T-helper 17 cell (primary cell): ENCODE results near the gene DPEP3. TPM values are rescaled to one million over a fixed set of nuclear protein-coding genes. Genes with fewer than 3 reads are reported as not detected.

Experiments used
- total RNA-seq, 4 donors: library from RNA in 2 of 4; stranded (reverse) in 2 of 4; gene quantifications; one replicate each; pipeline ENCODE4 v1.2.3 and lab custom pipeline; 2022 to 2026

The DPEP3 gene
- total RNA-seq, 2 donors from 2014 or later = 0.22 to 0.68 TPM

Other genes with a start within 250 kb of the DPEP3 start
- gene RANBP10, start 173.9 kb downstream of the DPEP3 start, total RNA-seq = 10 to 100 TPM; 29.8 to 30.4 TPM
- gene TSNAXIP1, start 173.6 kb downstream of the DPEP3 start, total RNA-seq = under 1 TPM; 0.62 to 0.63 TPM
- gene THAP11, start 138.2 kb downstream of the DPEP3 start, total RNA-seq = 10 to 100 TPM; 31.2 to 33.1 TPM
- gene NUTF2, start 133.6 kb downstream of the DPEP3 start, total RNA-seq = 10 to 100 TPM; 46.6 to 66.8 TPM
- 10 to 100 TPM; 75.3 to 77.0 TPM for gene CENPT, start 132.8 kb downstream of the DPEP3 start, total RNA-seq
- 100 to 1,000 TPM in 1 of 2 donors, 10 to 100 TPM in 1; 99.0 to 105 TPM for gene EDC4, start 107.4 kb downstream of the DPEP3 start, total RNA-seq
- gene NRN1L, start 95.6 kb downstream of the DPEP3 start, total RNA-seq = 1 to 10 TPM; 2.5 to 2.6 TPM
- 10 to 100 TPM; 14.5 to 15.5 TPM for gene PSKH1, start 87.2 kb downstream of the DPEP3 start, total RNA-seq
- gene CTRL, start 48.6 kb downstream of the DPEP3 start, total RNA-seq = 1 to 10 TPM; 6.7 to 8.4 TPM
- gene PSMB10, start 43.6 kb downstream of the DPEP3 start, total RNA-seq = 100 to 1,000 TPM in 1 of 2 donors, 10 to 100 TPM in 1; 93.7 to 119 TPM
- gene LCAT, start 36.4 kb downstream of the DPEP3 start, total RNA-seq = 1 to 10 TPM; 4.6 to 5.7 TPM
- gene SLC12A4, start 11.9 kb downstream of the DPEP3 start, total RNA-seq = 10 to 100 TPM; 19.5 to 24.3 TPM
- 10 to 100 TPM; 42.7 to 51.2 TPM for gene DPEP2, start 19.0 kb upstream of the DPEP3 start, total RNA-seq
- gene DPEP2NB, start 35.4 kb upstream of the DPEP3 start, total RNA-seq = not detected
- gene DDX28, start 42.7 kb upstream of the DPEP3 start, total RNA-seq = 10 to 100 TPM; 13.2 to 14.8 TPM
- gene DUS2, start 42.8 kb upstream of the DPEP3 start, total RNA-seq = 10 to 100 TPM; 12.0 to 12.3 TPM
- 100 to 1,000 TPM in 1 of 2 donors, 10 to 100 TPM in 1; 94.5 to 101 TPM for gene NFATC3, start 104.9 kb upstream of the DPEP3 start, total RNA-seq